Neuronal stem cell (in vitro differentiated cells): ENCODE results near the gene MMP25. TPM values are rescaled to one million over a fixed set of nuclear protein-coding genes. Genes with fewer than 3 reads are reported as not detected.

ENCODE experiments used
- DNase-seq: peaks from one replicate; pipeline ENCODE4 v3.0.0-alpha.2; 2013; ENCODE audit warnings: low spot score
- H2AFZ ChIP-seq: one replicate; pipeline ENCODE4 v1.6.1; 2013; ENCODE audit warnings: mild to moderate bottlenecking, low read length, inconsistent platforms
- H2AK5ac ChIP-seq: 2 replicates; pipeline ENCODE4 v1.6.1; 2013; ENCODE audit warnings: low read depth, mild to moderate bottlenecking, inconsistent platforms, low read length, moderate library complexity, mixed read lengths
- H2BK120ac ChIP-seq: 2 replicates; pipeline ENCODE4 v1.6.1; 2013; ENCODE audit warnings: low read depth, mild to moderate bottlenecking, inconsistent platforms, low read length, moderate library complexity, mixed read lengths
- H2BK12ac ChIP-seq: one replicate; pipeline ENCODE4 v1.6.1; 2013; ENCODE audit warnings: low read length, inconsistent platforms
- H2BK15ac ChIP-seq: 2 replicates; pipeline ENCODE4 v1.6.1; 2013; ENCODE audit warnings: mild to moderate bottlenecking, low read length, inconsistent platforms, mixed read lengths
- H2BK5ac ChIP-seq: one replicate; pipeline ENCODE4 v1.6.1; 2013; ENCODE audit warnings: inconsistent platforms, mild to moderate bottlenecking, low read length, moderate library complexity
- H3K14ac ChIP-seq: one replicate; pipeline ENCODE4 v1.6.1; 2013; ENCODE audit warnings: low read length, inconsistent platforms
- H3K18ac ChIP-seq: 2 replicates; pipeline ENCODE4 v1.6.1; 2013; ENCODE audit warnings: low read length, inconsistent platforms
- H3K23ac ChIP-seq: 2 replicates; pipeline ENCODE4 v1.6.1; 2013; ENCODE audit warnings: low read depth, mild to moderate bottlenecking, mixed read lengths, low read length, inconsistent platforms; ENCODE audit not compliant: poor library complexity
- H3K27ac ChIP-seq: replicated peaks from 3 replicates; pipeline ENCODE4 v1.5.1; 2013; ENCODE audit warnings: low read length, inconsistent platforms
- H3K27me3 ChIP-seq, 3 experiments: 2 replicates each; pipeline ENCODE4 v1.6.1; 2013; ENCODE audit warnings: low read length in 3 of 3, mild to moderate bottlenecking in 2 of 3, inconsistent platforms in 1 of 3, low read depth in 1 of 3, mixed read lengths in 1 of 3, moderate library complexity in 1 of 3; ENCODE audit not compliant: control insufficient read depth in 3 of 3, insufficient read depth in 3 of 3
- H3K36me3 ChIP-seq, 2 donors: replicated peaks in 1 of 2; 2 replicates each; pipeline ENCODE4 v1.6.1; 2013; ENCODE audit warnings: low read length in 2 of 2; ENCODE audit not compliant: control insufficient read depth in 2 of 2, insufficient read depth in 2 of 2
- H3K4ac ChIP-seq: 2 replicates; pipeline ENCODE4 v1.6.1; 2013; ENCODE audit warnings: inconsistent platforms, mild to moderate bottlenecking, low read length, moderate library complexity
- H3K4me1 ChIP-seq, 2 donors: 1 replicate in 1 of 2; 2 replicates in 1 of 2; pipeline ENCODE4 v1.6.1; 2013; ENCODE audit warnings: low read length in 2 of 2, low read depth in 1 of 2; ENCODE audit not compliant: control insufficient read depth in 2 of 2, insufficient read depth in 1 of 2
- H3K4me2 ChIP-seq: one replicate; pipeline ENCODE4 v1.6.1; 2013; ENCODE audit warnings: mild to moderate bottlenecking, low read length, inconsistent platforms; ENCODE audit not compliant: insufficient read depth, poor library complexity, severe bottlenecking
- H3K4me3 ChIP-seq, 2 donors: 2 replicates each; pipeline ENCODE4 v1.5.1; 2013; ENCODE audit warnings: low read length in 2 of 2, mild to moderate bottlenecking in 2 of 2, inconsistent platforms in 1 of 2, moderate library complexity in 1 of 2
- H3K79me1 ChIP-seq: one replicate; pipeline ENCODE4 v1.6.1; 2013; ENCODE audit warnings: low read depth, mild to moderate bottlenecking, inconsistent platforms, low read length, moderate library complexity
- H3K9ac ChIP-seq: one replicate; pipeline ENCODE4 v1.6.1; 2013; ENCODE audit warnings: mild to moderate bottlenecking, low read depth, low read length, inconsistent platforms; ENCODE audit not compliant: poor library complexity
- H3K9me3 ChIP-seq, 2 donors: replicated peaks in 1 of 2; 2 replicates each; pipeline versions ENCODE3 to v1.6.1; 2013; ENCODE audit warnings: low read length in 2 of 2, mild to moderate bottlenecking in 2 of 2, inconsistent platforms in 1 of 2, low read depth in 1 of 2, mixed read lengths in 1 of 2, moderate library complexity in 1 of 2; ENCODE audit not compliant: control insufficient read depth in 2 of 2, insufficient read depth in 1 of 2
- H4K8ac ChIP-seq: one replicate; pipeline ENCODE4 v1.6.1; 2013; ENCODE audit warnings: low read depth, mild to moderate bottlenecking, inconsistent platforms, low read length, moderate library complexity
- H4K91ac ChIP-seq: one replicate; pipeline ENCODE4 v1.6.1; 2013; ENCODE audit warnings: low read length, low read depth, mild to moderate bottlenecking, inconsistent platforms; ENCODE audit not compliant: poor library complexity
- WGBS, 2 donors: extraction: QIAGEN DNeasy Blood & Tissue Kit; methylation state at CpG; one replicate each; pipeline ENCODE4 v1.1.7; 2013; ENCODE audit warnings: missing lambda C conversion rate in 2 of 2, mixed read lengths in 1 of 2; ENCODE audit not compliant: insufficient read length in 2 of 2, insufficient replicate concordance in 1 of 2; ENCODE audit errors: extremely low coverage in 2 of 2; 5-methylcytosine and 5-hydroxymethylcytosine counted together
- polyA plus RNA-seq, 2 experiments: library from polyadenylated mRNA; stranded (reverse); fragments of 200-250 nt; gene quantifications; one replicate each; pipeline ENCODE4 v1.2.3, GENCODE V29; 2013

Gene MMP25
- 0.28 TPM for polyA plus RNA-seq (2013, experiment 1 of 2)
- 0.26 TPM for polyA plus RNA-seq (2013, experiment 2 of 2)

DNA sequence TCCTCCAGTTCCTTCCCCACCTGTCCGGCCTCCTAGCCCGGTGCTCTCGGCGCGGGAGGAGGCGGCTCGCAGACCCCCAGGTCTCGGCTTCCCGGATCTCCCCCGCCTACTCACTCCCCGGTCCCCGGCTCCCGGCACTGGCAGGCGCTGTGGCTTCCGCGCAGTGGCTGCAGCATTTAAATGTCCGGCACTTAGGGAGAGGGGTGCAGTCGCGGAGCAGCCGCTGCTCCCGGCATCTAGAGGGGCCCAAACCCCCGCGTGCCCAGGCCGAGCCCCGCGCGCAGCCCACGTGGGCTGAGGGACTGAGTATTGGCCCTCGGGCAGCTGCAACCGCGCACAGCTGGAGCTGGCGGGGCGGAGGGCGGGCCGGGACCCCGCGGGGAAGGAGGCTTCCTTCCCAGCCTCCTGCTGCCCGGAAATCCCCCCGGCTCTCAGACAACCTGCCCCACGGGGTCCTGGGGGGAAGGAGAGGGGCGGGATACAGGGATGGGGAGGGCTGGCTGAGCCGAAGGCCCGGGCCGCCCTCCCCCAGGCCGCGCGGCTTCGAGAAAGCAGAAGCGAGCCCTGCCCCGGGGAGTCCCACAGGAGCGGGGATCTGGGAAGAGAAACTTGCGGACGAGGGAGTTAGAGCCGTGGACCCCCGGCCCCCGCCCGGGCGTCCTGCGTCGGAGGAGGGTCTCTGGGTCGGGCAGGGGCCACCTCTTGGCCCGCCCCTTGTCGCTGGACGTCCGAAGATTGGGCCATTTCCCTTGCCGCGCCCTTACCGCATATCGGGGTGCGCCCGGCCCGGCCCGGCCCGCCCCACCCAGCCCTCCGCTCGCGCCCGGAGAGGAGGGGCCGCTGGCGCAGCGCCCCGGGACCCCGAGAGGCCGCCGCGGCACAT is at the start of gene MMP25:
MMP25 (plus strand) TSS at position 804 of the 883 bp plus-strand sequence. CDS start 357 bp downstream, outside the sequence.
- H3K36me3 ChIP-seq, result no peaks in the 10 kb centered on the region
- no peak for DNase-seq
- H3K27me3 ChIP-seq, result peaks cover 14 to 66% (median 28%) of the 10 kb centered on the region in 3 experiments
- peak within 1 kb of the TSS; percentile 85 for H3K23ac ChIP-seq
- peak within 1 kb of the TSS; percentile 49 to 75 for H3K4me3 ChIP-seq
- peak within 1 kb of the TSS; percentile 99 for H2AFZ ChIP-seq
- H3K14ac ChIP-seq, result peak within 1 kb of the TSS; percentile 89
- peaks cover 1% of the 10 kb centered on the region for H3K79me1 ChIP-seq
- no peak within 1 kb of the TSS for H3K27ac ChIP-seq
- no peak within 1 kb of the TSS for H4K91ac ChIP-seq
- peak within 1 kb of the TSS; percentile 92 for H2AK5ac ChIP-seq
- H3K4me1 ChIP-seq, result peaks cover 0 to 1% of the 10 kb centered on the region in 2 donors
- peak within 1 kb of the TSS; percentile 94 for H3K18ac ChIP-seq
- H2BK5ac ChIP-seq, result peak within 1 kb of the TSS; percentile 29
- no CpG with 5 or more reads among the region's 86 CpGs for WGBS, 2 donors
- H3K9me3 ChIP-seq, result peaks cover 0 to 2% of the 10 kb centered on the region in 2 donors
- no peak within 1 kb of the TSS for H2BK120ac ChIP-seq
- peak within 1 kb of the TSS; percentile 22 for H2BK12ac ChIP-seq
- peak within 1 kb of the TSS; percentile 89 for H3K4me2 ChIP-seq
- peak within 1 kb of the TSS; percentile 70 for H3K9ac ChIP-seq
- no peak within 1 kb of the TSS for H4K8ac ChIP-seq
- H3K4ac ChIP-seq, result no peak within 1 kb of the TSS
- H2BK15ac ChIP-seq, result peak within 1 kb of the TSS; percentile 58

DNA sequence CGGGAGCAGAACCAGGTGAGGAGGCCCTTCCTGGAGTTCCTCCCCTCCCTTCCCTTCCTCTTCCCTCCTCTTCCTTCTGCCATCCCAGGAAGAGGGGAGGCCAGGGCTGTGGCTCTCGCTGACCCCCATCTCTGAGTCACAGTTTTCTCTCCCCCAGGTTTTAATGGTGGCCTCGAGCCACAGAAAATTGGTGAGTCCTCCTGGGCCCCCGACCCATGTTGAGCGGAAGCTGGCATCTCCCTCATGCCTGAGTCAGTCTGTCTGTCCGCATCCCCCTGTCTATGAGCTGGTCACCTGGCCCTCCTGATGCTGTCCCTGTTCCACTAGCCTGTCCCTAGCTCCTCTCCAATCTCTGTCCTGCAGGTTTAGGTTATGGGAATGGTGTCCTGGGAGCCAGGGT is 46.4 kb upstream of the MMP25 start:
- no peak overlapping the region for H2AK5ac ChIP-seq
- H3K23ac ChIP-seq, result no peak overlapping the region
- peaks cover 2% of the 10 kb centered on the region for H3K79me1 ChIP-seq
- peaks cover 3 to 65% (median 7%) of the 10 kb centered on the region in 3 experiments for H3K27me3 ChIP-seq
- no peak overlapping the region for H3K4me2 ChIP-seq
- H2AFZ ChIP-seq, result no peak overlapping the region
- H3K4me3 ChIP-seq, result no peak overlapping the region
- peak overlapping the region; percentile 30 for H4K91ac ChIP-seq
- H3K4me1 ChIP-seq, result peaks cover 0 to 2% of the 10 kb centered on the region in 2 donors
- H2BK15ac ChIP-seq, result no peak overlapping the region
- H3K9me3 ChIP-seq, result no peaks in the 10 kb centered on the region
- H3K36me3 ChIP-seq, result no peaks in the 10 kb centered on the region
- no peak overlapping the region for H2BK120ac ChIP-seq
- no peak overlapping the region for H2BK12ac ChIP-seq
- no peak overlapping the region for H3K9ac ChIP-seq
- H3K18ac ChIP-seq, result no peak overlapping the region
- H3K4ac ChIP-seq, result no peak overlapping the region
- no peak overlapping the region for H3K14ac ChIP-seq
- H4K8ac ChIP-seq, result no peak overlapping the region
- no peak for DNase-seq
- H3K27ac ChIP-seq, result no peak overlapping the region
- no peak overlapping the region for H2BK5ac ChIP-seq
- no CpG with 5 or more reads among the region's 6 CpGs for WGBS, 2 donors

GRCh38 chr16:3000540-3000939 is 45.8 kb upstream of the MMP25 start:
- WGBS, 2 donors, result no CpG with 5 or more reads among the region's 4 CpGs
- no peak overlapping the region for H4K8ac ChIP-seq
- H3K18ac ChIP-seq, result no peak overlapping the region
- no peak overlapping the region for H3K4ac ChIP-seq
- H2BK120ac ChIP-seq, result no peak overlapping the region
- no peak overlapping the region for H3K27ac ChIP-seq
- H3K14ac ChIP-seq, result no peak overlapping the region
- H3K27me3 ChIP-seq, result peaks cover 4 to 70% (median 12%) of the 10 kb centered on the region in 3 experiments
- peak overlapping the region; percentile 63 for H3K9ac ChIP-seq
- no peak overlapping the region for H3K4me3 ChIP-seq
- no peaks in the 10 kb centered on the region for H3K9me3 ChIP-seq
- peaks cover 0 to 2% of the 10 kb centered on the region in 2 donors for H3K4me1 ChIP-seq
- H2AK5ac ChIP-seq, result peak overlapping the region; percentile 81
- no peak overlapping the region for H2BK5ac ChIP-seq
- H3K36me3 ChIP-seq, result no peaks in the 10 kb centered on the region
- peak overlapping the region; percentile 12 for H3K23ac ChIP-seq
- no peak overlapping the region for H2BK12ac ChIP-seq
- no peak overlapping the region for H2AFZ ChIP-seq
- no peak overlapping the region for H4K91ac ChIP-seq
- no peak overlapping the region for H3K4me2 ChIP-seq
- peak overlapping the region; percentile 81 for H2BK15ac ChIP-seq
- DNase-seq, result no peak
- peaks cover 2% of the 10 kb centered on the region for H3K79me1 ChIP-seq

- H4K8ac ChIP-seq, result no peak overlapping the region
- no peak overlapping the region for H3K14ac ChIP-seq
- peaks cover 0 to 2% of the 10 kb centered on the region in 2 donors for H3K4me1 ChIP-seq
- peak overlapping the region; percentile 57 for H3K18ac ChIP-seq
- H3K23ac ChIP-seq, result peak overlapping the region; percentile 12
- H2AK5ac ChIP-seq, result peak overlapping the region; percentile 90
- H2BK15ac ChIP-seq, result peak overlapping the region; percentile 81
- WGBS, 2 donors, result no CpG with 5 or more reads among the region's 12 CpGs
- H3K9me3 ChIP-seq, result no peaks in the 10 kb centered on the region
- no peak overlapping the region for H3K4me3 ChIP-seq
- peak overlapping the region; percentile 37 for H3K4ac ChIP-seq
- no peaks in the 10 kb centered on the region for H3K36me3 ChIP-seq
- peak overlapping the region; percentile 10 for H2BK12ac ChIP-seq
- no peak overlapping the region for H3K27ac ChIP-seq
- H3K27me3 ChIP-seq, result peaks cover 7 to 70% (median 19%) of the 10 kb centered on the region in 3 experiments
- H2BK120ac ChIP-seq, result no peak overlapping the region
- peaks cover 2% of the 10 kb centered on the region for H3K79me1 ChIP-seq
- H3K4me2 ChIP-seq, result no peak overlapping the region
- peak overlapping the region; percentile 78 for H3K9ac ChIP-seq
- H2BK5ac ChIP-seq, result no peak overlapping the region
- DNase-seq, result no peak
- H2AFZ ChIP-seq, result no peak overlapping the region
- H4K91ac ChIP-seq, result no peak overlapping the region
Measured at GRCh38 chr16:3001316-3001715, 45.0 kb upstream of the MMP25 start.
